ENCODE measurements around the gene DNAH11.

GRCh38 chr7:21719846-21720245 is 177.0 kb downstream of the DNAH11 start:
- no peak for TF ChIP-seq CTCF (IDR thresholded peaks at IDR 0.05 in 2 of 3, conservative IDR thresholded peaks at IDR 0.05 in 1 of 3; ENCODE audit: borderline replicate concordance in 1 of 3, insufficient read depth in 1 of 3, low read depth in 2 of 3, low read length in 2 of 3)
- TF ChIP-seq EZH2phosphoT487 (IDR thresholded peaks at IDR 0.05; ENCODE audit: borderline replicate concordance) = no peak

Measured in HCT116 (cell line).